SK-N-SH treated with all-trans-retinoic acid at 6 μM for 48 hours (cell line): Measurements from ENCODE around the gene RALBP1.

ENCODE experiments used
- ATAC-seq: fragments of 200-7000 bp; cut with Tn5 transposase; 3 replicates; pipeline ENCODE4 v1.9.1; 2020; ENCODE audit warnings: mild to moderate bottlenecking, moderate library complexity
- ARNTL ChIP-seq: fragments of 450-650 bp; formaldehyde crosslinking; IDR thresholded peaks from 2 replicates; pipeline ENCODE4 v1.5.0; 2020; ENCODE audit warnings: low read depth, mild to moderate bottlenecking, moderate library complexity, borderline replicate concordance
- BACH2 ChIP-seq: fragments of 250-450 bp; sonication (Bioruptor Pico); IDR thresholded peaks from 2 replicates; pipeline ENCODE4 v1.9.0; 2021; ENCODE audit warnings: mild to moderate bottlenecking, borderline replicate concordance
- CSRNP3 ChIP-seq: fragments of 250-450 bp; sonication (Bioruptor Pico); IDR thresholded peaks from 2 replicates; pipeline ENCODE4 v1.5.1; 2021; ENCODE audit warnings: mild to moderate bottlenecking, moderate library complexity
- ESRRG ChIP-seq: fragments of 250-450 bp; sonication (Bioruptor Pico); IDR thresholded peaks from 2 replicates; pipeline ENCODE4 v1.6.1; 2021; ENCODE audit warnings: mild to moderate bottlenecking
- ISL1 ChIP-seq: fragments of 250-450 bp; sonication (Bioruptor Pico); IDR thresholded peaks from 2 replicates; pipeline ENCODE4 v2.1.2; 2022; ENCODE audit warnings: mild to moderate bottlenecking, moderate library complexity
- OSR1 ChIP-seq: fragments of 250-450 bp; sonication (Bioruptor Pico); IDR thresholded peaks from 2 replicates; pipeline ENCODE4 v1.8.0; 2022; ENCODE audit warnings: moderate library complexity, mild to moderate bottlenecking, inconsistent platforms
- PATZ1 ChIP-seq: fragments of 250-450 bp; sonication (Bioruptor Pico); IDR thresholded peaks from 2 replicates; pipeline ENCODE4 v1.8.0; 2020; ENCODE audit warnings: mild to moderate bottlenecking, moderate library complexity, borderline replicate concordance
- PPARA ChIP-seq: fragments of 250-450 bp; sonication (Bioruptor Pico); IDR thresholded peaks from 2 replicates; pipeline ENCODE4 v1.5.0; 2020; ENCODE audit warnings: mild to moderate bottlenecking, borderline replicate concordance
- SNAI2 ChIP-seq: fragments of 250-450 bp; sonication (Bioruptor Pico); IDR thresholded peaks from 2 replicates; pipeline ENCODE4 v1.5.0; 2020; ENCODE audit warnings: mild to moderate bottlenecking, moderate library complexity
- TCF4 ChIP-seq: fragments of 250-450 bp; sonication (Bioruptor Pico); IDR thresholded peaks from 2 replicates; pipeline ENCODE4 v1.8.0; 2021; ENCODE audit warnings: mild to moderate bottlenecking, moderate library complexity, borderline replicate concordance
- TOX ChIP-seq: fragments of 250-450 bp; sonication (Bioruptor Pico); IDR thresholded peaks from 2 replicates; pipeline ENCODE4 v1.8.0; 2021; ENCODE audit warnings: mild to moderate bottlenecking, moderate library complexity, borderline replicate concordance
- ZFP3 ChIP-seq: fragments of 250-450 bp; sonication (Bioruptor Pico); IDR thresholded peaks from 2 replicates; pipeline ENCODE4 v1.5.0; 2020; ENCODE audit warnings: mild to moderate bottlenecking, moderate library complexity
- ZFP30 ChIP-seq: fragments of 450-650 bp; formaldehyde crosslinking; IDR thresholded peaks from 2 replicates; pipeline ENCODE4 v1.5.0; 2022; ENCODE audit warnings: mild to moderate bottlenecking, moderate library complexity
- ZNF565 ChIP-seq: fragments of 450-650 bp; formaldehyde crosslinking; conservative IDR thresholded peaks from 2 replicates; pipeline ENCODE4 v1.5.0; 2020; ENCODE audit warnings: low read depth, mild to moderate bottlenecking, moderate library complexity
- ZNF70 ChIP-seq: fragments of 450-650 bp; formaldehyde crosslinking; IDR thresholded peaks from 2 replicates; pipeline ENCODE4 v1.5.0; 2020; ENCODE audit warnings: mild to moderate bottlenecking, moderate library complexity
- ZNF8 ChIP-seq: fragments of 450-650 bp; formaldehyde crosslinking; IDR thresholded peaks from 2 replicates; pipeline ENCODE4 v1.5.0; 2020; ENCODE audit warnings: mild to moderate bottlenecking, moderate library complexity
- TF ChIP-seq, protein P1 (sequence below): fragments of 250-450 bp; sonication (Bioruptor Pico); IDR thresholded peaks from 2 replicates; pipeline ENCODE4 v1.5.0; 2020; ENCODE audit warnings: mild to moderate bottlenecking, moderate library complexity
- TF ChIP-seq, protein P2 (sequence below): fragments of 250-450 bp; sonication (Bioruptor Pico); IDR thresholded peaks from 2 replicates; pipeline ENCODE4 v1.5.1; 2020; ENCODE audit warnings: low read depth, mild to moderate bottlenecking, moderate library complexity

The RALBP1 gene

GRCh38 chr18:9549405-9549804 lies 74.1 kb downstream of the RALBP1 start:
- no peak; the same call in 2 of the 3 replicates for ATAC-seq
- no peak for TF ChIP-seq ZNF565
- no peak for TF ChIP-seq BACH2 (CRISPR knock-in tag)
- TF ChIP-seq ESRRG (CRISPR knock-in tag), result no peak
- TF ChIP-seq SNAI2, result no peak
- TF ChIP-seq PATZ1 (CRISPR knock-in tag), result no peak
- no peak for TF ChIP-seq ZNF8 (CRISPR knock-in tag)
- no peak for TF ChIP-seq ZFP30
- TF ChIP-seq PPARA, result no peak
- TF ChIP-seq, protein P1, sequence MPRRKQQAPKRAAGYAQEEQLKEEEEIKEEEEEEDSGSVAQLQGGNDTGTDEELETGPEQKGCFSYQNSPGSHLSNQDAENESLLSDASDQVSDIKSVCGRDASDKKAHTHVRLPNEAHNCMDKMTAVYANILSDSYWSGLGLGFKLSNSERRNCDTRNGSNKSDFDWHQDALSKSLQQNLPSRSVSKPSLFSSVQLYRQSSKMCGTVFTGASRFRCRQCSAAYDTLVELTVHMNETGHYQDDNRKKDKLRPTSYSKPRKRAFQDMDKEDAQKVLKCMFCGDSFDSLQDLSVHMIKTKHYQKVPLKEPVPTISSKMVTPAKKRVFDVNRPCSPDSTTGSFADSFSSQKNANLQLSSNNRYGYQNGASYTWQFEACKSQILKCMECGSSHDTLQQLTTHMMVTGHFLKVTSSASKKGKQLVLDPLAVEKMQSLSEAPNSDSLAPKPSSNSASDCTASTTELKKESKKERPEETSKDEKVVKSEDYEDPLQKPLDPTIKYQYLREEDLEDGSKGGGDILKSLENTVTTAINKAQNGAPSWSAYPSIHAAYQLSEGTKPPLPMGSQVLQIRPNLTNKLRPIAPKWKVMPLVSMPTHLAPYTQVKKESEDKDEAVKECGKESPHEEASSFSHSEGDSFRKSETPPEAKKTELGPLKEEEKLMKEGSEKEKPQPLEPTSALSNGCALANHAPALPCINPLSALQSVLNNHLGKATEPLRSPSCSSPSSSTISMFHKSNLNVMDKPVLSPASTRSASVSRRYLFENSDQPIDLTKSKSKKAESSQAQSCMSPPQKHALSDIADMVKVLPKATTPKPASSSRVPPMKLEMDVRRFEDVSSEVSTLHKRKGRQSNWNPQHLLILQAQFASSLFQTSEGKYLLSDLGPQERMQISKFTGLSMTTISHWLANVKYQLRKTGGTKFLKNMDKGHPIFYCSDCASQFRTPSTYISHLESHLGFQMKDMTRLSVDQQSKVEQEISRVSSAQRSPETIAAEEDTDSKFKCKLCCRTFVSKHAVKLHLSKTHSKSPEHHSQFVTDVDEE (CRISPR knock-in tag), result no peak
- TF ChIP-seq, protein P2, sequence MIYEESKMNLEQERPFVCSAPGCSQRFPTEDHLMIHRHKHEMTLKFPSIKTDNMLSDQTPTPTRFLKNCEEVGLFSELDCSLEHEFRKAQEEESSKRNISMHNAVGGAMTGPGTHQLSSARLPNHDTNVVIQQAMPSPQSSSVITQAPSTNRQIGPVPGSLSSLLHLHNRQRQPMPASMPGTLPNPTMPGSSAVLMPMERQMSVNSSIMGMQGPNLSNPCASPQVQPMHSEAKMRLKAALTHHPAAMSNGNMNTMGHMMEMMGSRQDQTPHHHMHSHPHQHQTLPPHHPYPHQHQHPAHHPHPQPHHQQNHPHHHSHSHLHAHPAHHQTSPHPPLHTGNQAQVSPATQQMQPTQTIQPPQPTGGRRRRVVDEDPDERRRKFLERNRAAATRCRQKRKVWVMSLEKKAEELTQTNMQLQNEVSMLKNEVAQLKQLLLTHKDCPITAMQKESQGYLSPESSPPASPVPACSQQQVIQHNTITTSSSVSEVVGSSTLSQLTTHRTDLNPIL (CRISPR knock-in tag), result no peak

- TF ChIP-seq PATZ1 (CRISPR knock-in tag), result no peak
- TF ChIP-seq ISL1 (CRISPR knock-in tag), result no peak
- TF ChIP-seq BACH2 (CRISPR knock-in tag), result no peak
- no peak for TF ChIP-seq TCF4 (CRISPR knock-in tag)
- TF ChIP-seq, protein P2 (CRISPR knock-in tag), result no peak
- TF ChIP-seq, protein P1 (CRISPR knock-in tag), result no peak
- TF ChIP-seq OSR1 (CRISPR knock-in tag), result no peak
- TF ChIP-seq TOX (CRISPR knock-in tag), result no peak
- no peak for TF ChIP-seq ARNTL (CRISPR knock-in tag)
- TF ChIP-seq ESRRG (CRISPR knock-in tag), result no peak
- no peak for TF ChIP-seq CSRNP3 (CRISPR knock-in tag)
- TF ChIP-seq ZFP3 (CRISPR knock-in tag), result no peak
- TF ChIP-seq ZNF70, result no peak
- TF ChIP-seq ZNF8 (CRISPR knock-in tag), result no peak
- ATAC-seq, result no peak
Observed at GRCh38 chr18:9550429-9550828, 75.1 kb downstream of the RALBP1 start.
